HEK293 (cell line): Measurements from ENCODE around the gene GNPTAB.

Source experiments
- CTCF ChIA-PET: fragments of 350-600 bp; formaldehyde crosslinking; extraction: SDS; loops from one replicate; lab custom pipeline; 2021; ENCODE audit warnings: antibody characterized with exemption; lab: Yijun Ruan, JAX
- POLR2A ChIA-PET: fragments of 300-600 bp; formaldehyde crosslinking; extraction: SDS; loops from one replicate; lab custom pipeline; 2020; ENCODE audit warnings: antibody characterized with exemption, inconsistent platforms; lab: Yijun Ruan, JAX
- H3K27ac ChIP-seq: fragments of 200-500 bp; sonication (Bioruptor generic); 2 replicates; pipeline ENCODE4 v1.5.1; 2014; ENCODE audit warnings: low read depth, low read length, control low read depth, inconsistent platforms; ENCODE audit errors: extremely low read depth
- H3K36me3 ChIP-seq, 2 experiments: fragments of 200-500 bp in 1 of 2; sonication (Bioruptor generic) in 1 of 2; 1 replicate in 1 of 2; 2 replicates in 1 of 2; pipeline ENCODE4 v1.5.1; 2014 to 2017; ENCODE audit warnings: inconsistent platforms in 2 of 2, low read length in 2 of 2; ENCODE audit not compliant: control insufficient read depth in 2 of 2, insufficient read depth in 1 of 2
- H3K4me1 ChIP-seq: fragments of 200-500 bp; sonication (Bioruptor generic); 2 replicates; pipeline ENCODE4 v1.5.1; 2014; ENCODE audit warnings: mild to moderate bottlenecking, low read length, inconsistent platforms; ENCODE audit not compliant: control insufficient read depth, insufficient read depth
- H3K4me3 ChIP-seq: 2 replicates; pipeline ENCODE4 v1.5.1; 2011; ENCODE audit warnings: low read depth, mild to moderate bottlenecking, control low read depth, low read length, moderate library complexity
- H3K9me3 ChIP-seq: fragments of 200-500 bp; sonication (Bioruptor generic); 2 replicates; pipeline ENCODE4 v1.5.1; 2014; ENCODE audit warnings: low read depth, low read length, inconsistent platforms; ENCODE audit not compliant: control insufficient read depth, insufficient read depth
- EGR2 ChIP-seq: fragments of 450-650 bp; formaldehyde crosslinking; IDR thresholded peaks from 2 replicates; pipeline ENCODE4 v1.5.1; 2016; ENCODE audit warnings: low read depth, missing biosample characterization, missing genetic modification characterization
- HIC1 ChIP-seq: fragments of 450-650 bp; formaldehyde crosslinking; IDR thresholded peaks from 2 replicates; pipeline ENCODE4 v1.5.1; 2016; ENCODE audit warnings: missing biosample characterization, missing genetic modification characterization
- INSM2 ChIP-seq: fragments of 450-650 bp; formaldehyde crosslinking; IDR thresholded peaks from 2 replicates; pipeline ENCODE4 v1.5.1; 2016; ENCODE audit warnings: missing biosample characterization, missing genetic modification characterization
- SCRT2 ChIP-seq: fragments of 450-650 bp; formaldehyde crosslinking; IDR thresholded peaks from 2 replicates; pipeline ENCODE4 v1.5.1; 2016; ENCODE audit warnings: missing biosample characterization, missing genetic modification characterization
- TCF7L2 ChIP-seq: IDR thresholded peaks from 2 replicates; pipeline ENCODE4 v1.6.1; 2011; ENCODE audit warnings: low read depth, mild to moderate bottlenecking, inconsistent platforms, low read length, moderate library complexity, borderline replicate concordance
- ZBTB11 ChIP-seq: fragments of 450-650 bp; formaldehyde crosslinking; conservative IDR thresholded peaks from 2 replicates; pipeline ENCODE4 v1.5.1; 2016; ENCODE audit warnings: low read depth, missing biosample characterization, missing genetic modification characterization
- ZEB2 ChIP-seq: fragments of 450-650 bp; formaldehyde crosslinking; IDR thresholded peaks from 2 replicates; pipeline ENCODE4 v1.5.1; 2016; ENCODE audit warnings: missing biosample characterization, missing genetic modification characterization
- ZFP69B ChIP-seq: fragments of 450-650 bp; formaldehyde crosslinking; IDR thresholded peaks from 2 replicates; pipeline ENCODE4 v1.5.1; 2016; ENCODE audit warnings: missing biosample characterization, missing genetic modification characterization
- ZNF10 ChIP-seq: fragments of 450-650 bp; formaldehyde crosslinking; IDR thresholded peaks from 2 replicates; pipeline ENCODE4 v1.5.1; 2017; ENCODE audit warnings: missing biosample characterization, missing genetic modification characterization
- ZNF175 ChIP-seq: fragments of 450-650 bp; formaldehyde crosslinking; IDR thresholded peaks from 2 replicates; pipeline ENCODE4 v1.5.1; 2016; ENCODE audit warnings: missing biosample characterization, missing genetic modification characterization
- ZNF23 ChIP-seq: fragments of 450-650 bp; formaldehyde crosslinking; IDR thresholded peaks from 2 replicates; pipeline ENCODE4 v1.5.1; 2016; ENCODE audit warnings: missing biosample characterization, missing genetic modification characterization, borderline replicate concordance
- ZNF362 ChIP-seq: fragments of 450-650 bp; formaldehyde crosslinking; IDR thresholded peaks from 2 replicates; pipeline ENCODE4 v1.5.1; 2016; ENCODE audit warnings: missing biosample characterization, missing genetic modification characterization
- ZNF394 ChIP-seq: fragments of 450-650 bp; formaldehyde crosslinking; IDR thresholded peaks from 2 replicates; pipeline ENCODE4 v1.5.1; 2016; ENCODE audit warnings: missing biosample characterization, missing genetic modification characterization, mild to moderate bottlenecking, moderate library complexity, borderline replicate concordance
- ZNF530 ChIP-seq: fragments of 450-650 bp; formaldehyde crosslinking; IDR thresholded peaks from 2 replicates; pipeline ENCODE4 v1.5.1; 2016; ENCODE audit warnings: low read depth, missing biosample characterization, missing genetic modification characterization
- ZSCAN16 ChIP-seq: fragments of 450-650 bp; formaldehyde crosslinking; IDR thresholded peaks from 2 replicates; pipeline ENCODE4 v1.5.1; 2016; ENCODE audit warnings: missing biosample characterization, missing genetic modification characterization
- TF ChIP-seq, protein P1 (sequence below): fragments of 450-650 bp; formaldehyde crosslinking; optimal IDR thresholded peaks from 2 replicates; pipeline ENCODE3; 2016; ENCODE audit warnings: missing biosample characterization, mild to moderate bottlenecking, missing genetic modification characterization
- TF ChIP-seq, protein P2 (sequence below): fragments of 450-650 bp; formaldehyde crosslinking; IDR thresholded peaks from 2 replicates; pipeline ENCODE4 v1.5.1; 2016; ENCODE audit warnings: missing biosample characterization, missing genetic modification characterization

The GNPTAB gene

GRCh38 chr12:101759396-101760047 is 71.2 kb downstream of the GNPTAB start:
- Histone ChIP-seq H3K4me3 (no peak overlapping the region), H3K4me1 (no peaks in the 10 kb centered on the region), H3K9me3 (no peaks in the 10 kb centered on the region), H3K36me3 (peaks cover 4 to 27% of the 10 kb centered on the region in 2 experiments; a peak in 2 of 3 replicates), H3K27ac (no peak overlapping the region)
- ChIA-PET POLR2A (no interaction called here), CTCF (interaction anchor here (0.5 to 2.2 kb wide), 25 partner anchors 11 to 1917 kb away, joined by 3 to 7 read pairs (median 4); no protein-coding TSS in a partner anchor)
- TF ChIP-seq INSM2 (peak; percentile 73), TCF7L2 (no peak), ZNF362 (tag by site-specific recombination) (0 out of 2 replicates have a peak, but pooled peaks have one; percentile 38)

- CTCF ChIA-PET, result interaction anchor here (0.7 kb wide), 1 partner anchor 232 kb away, joined by 3 read pairs; no protein-coding TSS in a partner anchor
- Histone ChIP-seq H3K27ac (no peak overlapping the region), H3K36me3 (peaks cover 12 to 49% of the 10 kb centered on the region in 2 experiments), H3K4me1 (no peaks in the 10 kb centered on the region), H3K4me3 (no peak overlapping the region), H3K9me3 (no peaks in the 10 kb centered on the region)
- TF ChIP-seq EGR2 (tag by site-specific recombination) (0 out of 2 replicates have a peak, but pooled peaks have one; percentile 22), ZBTB11 (tag by site-specific recombination) (no peak), ZNF175 (tag by site-specific recombination) (no peak), ZSCAN16 (tag by site-specific recombination) (no peak)
- POLR2A ChIA-PET, result no interaction called here
These were observed 80.6 kb downstream of the GNPTAB start for GRCh38 chr12:101750152-101750551.

DNA sequence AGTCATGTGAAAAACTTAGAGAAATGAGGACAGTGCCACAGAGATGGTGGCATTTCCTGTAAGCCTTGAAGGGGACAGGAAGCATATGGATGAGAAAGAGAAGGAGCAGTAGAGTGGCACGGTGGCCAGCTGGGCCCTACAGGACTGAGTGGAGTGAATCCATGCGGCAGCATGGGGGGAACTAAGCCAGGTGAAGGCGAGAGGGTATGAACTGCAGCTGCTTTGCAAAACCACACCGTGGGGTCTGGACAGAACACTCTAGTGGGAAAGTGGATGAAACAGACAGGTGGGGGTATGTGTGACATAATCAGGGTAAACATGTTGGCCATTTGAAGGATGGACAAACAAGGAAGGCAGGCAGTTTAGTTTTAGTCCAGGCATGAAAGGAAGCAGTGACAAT is 81.1 kb downstream of the GNPTAB start:
- Histone ChIP-seq H3K4me1 (no peaks in the 10 kb centered on the region), H3K4me3 (no peak overlapping the region), H3K27ac (no peak overlapping the region), H3K36me3 (peaks cover 12 to 52% of the 10 kb centered on the region in 2 experiments), H3K9me3 (no peaks in the 10 kb centered on the region)
- ChIA-PET POLR2A (no interaction called here), CTCF (no interaction called here)
- TF ChIP-seq HIC1 (tag by site-specific recombination), result no peak
- TF ChIP-seq ZNF10 (tag by site-specific recombination), result no peak
- TF ChIP-seq, protein P1, sequence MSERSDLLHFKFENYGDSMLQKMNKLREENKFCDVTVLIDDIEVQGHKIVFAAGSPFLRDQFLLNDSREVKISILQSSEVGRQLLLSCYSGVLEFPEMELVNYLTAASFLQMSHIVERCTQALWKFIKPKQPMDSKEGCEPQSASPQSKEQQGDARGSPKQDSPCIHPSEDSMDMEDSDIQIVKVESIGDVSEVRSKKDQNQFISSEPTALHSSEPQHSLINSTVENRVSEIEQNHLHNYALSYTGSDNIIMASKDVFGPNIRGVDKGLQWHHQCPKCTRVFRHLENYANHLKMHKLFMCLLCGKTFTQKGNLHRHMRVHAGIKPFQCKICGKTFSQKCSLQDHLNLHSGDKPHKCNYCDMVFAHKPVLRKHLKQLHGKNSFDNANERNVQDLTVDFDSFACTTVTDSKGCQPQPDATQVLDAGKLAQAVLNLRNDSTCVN, result no peak
- TF ChIP-seq ZEB2 (tag by site-specific recombination), result no peak
- no peak for TF ChIP-seq ZNF394 (tag by site-specific recombination)
- TF ChIP-seq ZFP69B (tag by site-specific recombination), result no peak
- TF ChIP-seq ZNF530 (tag by site-specific recombination), result no peak
- TF ChIP-seq ZNF23 (tag by site-specific recombination), result no peak
- no peak for TF ChIP-seq SCRT2 (tag by site-specific recombination)
- TF ChIP-seq, protein P2, sequence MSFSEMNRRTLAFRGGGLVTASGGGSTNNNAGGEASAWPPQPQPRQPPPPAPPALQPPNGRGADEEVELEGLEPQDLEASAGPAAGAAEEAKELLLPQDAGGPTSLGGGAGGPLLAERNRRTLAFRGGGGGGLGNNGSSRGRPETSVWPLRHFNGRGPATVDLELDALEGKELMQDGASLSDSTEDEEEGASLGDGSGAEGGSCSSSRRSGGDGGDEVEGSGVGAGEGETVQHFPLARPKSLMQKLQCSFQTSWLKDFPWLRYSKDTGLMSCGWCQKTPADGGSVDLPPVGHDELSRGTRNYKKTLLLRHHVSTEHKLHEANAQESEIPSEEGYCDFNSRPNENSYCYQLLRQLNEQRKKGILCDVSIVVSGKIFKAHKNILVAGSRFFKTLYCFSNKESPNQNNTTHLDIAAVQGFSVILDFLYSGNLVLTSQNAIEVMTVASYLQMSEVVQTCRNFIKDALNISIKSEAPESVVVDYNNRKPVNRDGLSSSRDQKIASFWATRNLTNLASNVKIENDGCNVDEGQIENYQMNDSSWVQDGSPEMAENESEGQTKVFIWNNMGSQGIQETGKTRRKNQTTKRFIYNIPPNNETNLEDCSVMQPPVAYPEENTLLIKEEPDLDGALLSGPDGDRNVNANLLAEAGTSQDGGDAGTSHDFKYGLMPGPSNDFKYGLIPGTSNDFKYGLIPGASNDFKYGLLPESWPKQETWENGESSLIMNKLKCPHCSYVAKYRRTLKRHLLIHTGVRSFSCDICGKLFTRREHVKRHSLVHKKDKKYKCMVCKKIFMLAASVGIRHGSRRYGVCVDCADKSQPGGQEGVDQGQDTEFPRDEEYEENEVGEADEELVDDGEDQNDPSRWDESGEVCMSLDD, result no peak
